Mesothelial cell of epicardium (in vitro differentiated cells): Measurements from ENCODE around the gene TP53TG5. TPM values are rescaled to one million over a fixed set of nuclear protein-coding genes. Genes with fewer than 3 reads are reported as not detected.

ENCODE experiments used
- DNase-seq, 2 experiments: peaks; one replicate each; pipeline ENCODE4 v3.0.0; 2021; ENCODE audit warnings: low spot score in 2 of 2; ENCODE audit not compliant: unreplicated experiment in 2 of 2
- H3K27ac Mint-ChIP-seq: 2 replicates; pipeline ENCODE4 v1.8.0; 2021; ENCODE audit warnings: mixed read lengths
- H3K27me3 Mint-ChIP-seq: 2 replicates; pipeline ENCODE4 v1.8.0; 2021; ENCODE audit warnings: low read depth, mixed read lengths
- H3K36me3 Mint-ChIP-seq: 2 replicates; pipeline ENCODE4 v1.8.0; 2021; ENCODE audit warnings: mixed read lengths
- H3K4me1 Mint-ChIP-seq: 2 replicates; pipeline ENCODE4 v1.8.0; 2021; ENCODE audit warnings: mixed read lengths
- H3K4me3 Mint-ChIP-seq: 2 replicates; pipeline ENCODE4 v1.8.0; 2021; ENCODE audit warnings: mild to moderate bottlenecking, moderate library complexity, mixed read lengths
- H3K9me3 Mint-ChIP-seq: 2 replicates; pipeline ENCODE4 v1.8.0; 2021; ENCODE audit warnings: mixed read lengths
- total RNA-seq: library from RNA; stranded (reverse); gene quantifications from 3 replicates; pipeline ENCODE4 v1.2.1, GENCODE V29; 2021
- TF ChIP-seq, protein P1 (sequence below): fragments of 200-600 bp; sonication (generic); IDR thresholded peaks from one replicate; pipeline ENCODE4 v1.5.0; 2021; ENCODE audit warnings: antibody characterized with exemption; ENCODE audit not compliant: unreplicated experiment

Gene TP53TG5
- total RNA-seq, 1 donor from 2014 or later, result not detected

- no peak overlapping the region for H3K4me3 Mint-ChIP-seq
- no peaks in the 10 kb centered on the region for H3K27me3 Mint-ChIP-seq
- peak overlapping the region; percentile 98 for H3K27ac Mint-ChIP-seq
These were observed 40.6 kb downstream of the TP53TG5 start for GRCh38 chr20:45337367-45338120.

GRCh38 chr20:45336530-45337366 lies 41.4 kb downstream of the TP53TG5 start:
- Mint-ChIP-seq H3K36me3 (peaks cover 5% of the 10 kb centered on the region), H3K27me3 (no peaks in the 10 kb centered on the region), H3K4me3 (no peak overlapping the region), H3K9me3 (no peaks in the 10 kb centered on the region), H3K4me1 (peaks cover 44% of the 10 kb centered on the region), H3K27ac (peak overlapping the region; percentile 98)
- DNase-seq, result no peak
- TF ChIP-seq, protein P1, sequence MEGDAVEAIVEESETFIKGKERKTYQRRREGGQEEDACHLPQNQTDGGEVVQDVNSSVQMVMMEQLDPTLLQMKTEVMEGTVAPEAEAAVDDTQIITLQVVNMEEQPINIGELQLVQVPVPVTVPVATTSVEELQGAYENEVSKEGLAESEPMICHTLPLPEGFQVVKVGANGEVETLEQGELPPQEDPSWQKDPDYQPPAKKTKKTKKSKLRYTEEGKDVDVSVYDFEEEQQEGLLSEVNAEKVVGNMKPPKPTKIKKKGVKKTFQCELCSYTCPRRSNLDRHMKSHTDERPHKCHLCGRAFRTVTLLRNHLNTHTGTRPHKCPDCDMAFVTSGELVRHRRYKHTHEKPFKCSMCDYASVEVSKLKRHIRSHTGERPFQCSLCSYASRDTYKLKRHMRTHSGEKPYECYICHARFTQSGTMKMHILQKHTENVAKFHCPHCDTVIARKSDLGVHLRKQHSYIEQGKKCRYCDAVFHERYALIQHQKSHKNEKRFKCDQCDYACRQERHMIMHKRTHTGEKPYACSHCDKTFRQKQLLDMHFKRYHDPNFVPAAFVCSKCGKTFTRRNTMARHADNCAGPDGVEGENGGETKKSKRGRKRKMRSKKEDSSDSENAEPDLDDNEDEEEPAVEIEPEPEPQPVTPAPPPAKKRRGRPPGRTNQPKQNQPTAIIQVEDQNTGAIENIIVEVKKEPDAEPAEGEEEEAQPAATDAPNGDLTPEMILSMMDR, result no peak

More at GRCh38 chr20:45337367-45338120, 40.6 kb downstream of the TP53TG5 start:
- TF ChIP-seq, protein P1, result no peak
- Mint-ChIP-seq H3K36me3 (peaks cover 5% of the 10 kb centered on the region), H3K4me1 (peaks cover 52% of the 10 kb centered on the region), H3K9me3 (no peaks in the 10 kb centered on the region)
- DNase-seq, result peak in 1 of 2 experiments; percentile 62

DNA sequence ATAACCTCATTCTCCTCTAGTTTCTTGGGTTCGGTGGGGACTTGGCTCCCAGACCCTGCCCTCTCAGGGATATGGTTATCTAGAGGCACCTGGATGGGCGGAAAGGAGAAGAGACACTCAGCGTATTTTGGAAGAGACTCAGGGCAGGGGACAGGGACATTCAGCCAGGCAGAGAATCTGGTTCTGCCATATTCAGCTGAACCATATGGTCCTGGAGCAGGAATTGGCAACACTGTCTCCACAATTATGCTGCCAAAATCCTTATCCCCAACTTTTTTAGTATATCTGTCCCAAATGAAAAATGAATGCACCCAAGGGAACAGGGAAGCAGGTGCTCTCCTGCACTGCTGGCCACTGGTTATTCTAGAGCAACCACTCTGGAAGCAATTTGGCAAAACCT lies 47.6 kb downstream of the TP53TG5 start:
- no peak for DNase-seq
- TF ChIP-seq, protein P1, result no peak
- Mint-ChIP-seq H3K4me1 (no peaks in the 10 kb centered on the region), H3K36me3 (peaks cover 14% of the 10 kb centered on the region), H3K27me3 (no peaks in the 10 kb centered on the region), H3K4me3 (no peak overlapping the region), H3K9me3 (no peaks in the 10 kb centered on the region), H3K27ac (no peak overlapping the region)

GRCh38 chr20:45329497-45330319 lies 48.4 kb downstream of the TP53TG5 start:
- H3K27me3 Mint-ChIP-seq, result no peaks in the 10 kb centered on the region
- no peak for DNase-seq
- peaks cover 13% of the 10 kb centered on the region for H3K36me3 Mint-ChIP-seq
- no peaks in the 10 kb centered on the region for H3K4me1 Mint-ChIP-seq
- no peak overlapping the region for H3K27ac Mint-ChIP-seq
- TF ChIP-seq, protein P1, result no peak
- no peak overlapping the region for H3K4me3 Mint-ChIP-seq
- H3K9me3 Mint-ChIP-seq, result no peaks in the 10 kb centered on the region

DNA sequence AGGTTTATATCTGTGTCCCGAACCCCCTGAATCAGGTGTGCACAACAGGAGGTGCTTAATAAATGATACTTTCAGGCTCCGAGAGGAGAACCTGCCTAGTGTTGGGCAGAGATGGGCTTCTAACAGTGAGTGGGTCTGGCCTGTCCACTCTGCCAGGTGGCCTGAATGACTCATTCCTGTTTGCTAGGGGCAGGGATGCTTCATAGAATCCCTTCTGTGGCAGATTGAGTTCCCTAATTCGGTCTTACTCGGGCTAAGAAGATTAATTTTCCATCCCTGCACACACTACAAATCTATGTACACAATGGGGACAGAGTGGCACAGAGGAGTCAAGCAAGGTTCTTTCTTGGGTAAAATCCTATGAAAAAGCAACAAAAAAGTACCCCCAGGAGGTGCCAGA lies 49.7 kb downstream of the TP53TG5 start:
- Mint-ChIP-seq H3K4me3 (no peak overlapping the region), H3K36me3 (peaks cover 13% of the 10 kb centered on the region), H3K4me1 (no peaks in the 10 kb centered on the region), H3K27me3 (no peaks in the 10 kb centered on the region), H3K27ac (no peak overlapping the region), H3K9me3 (no peaks in the 10 kb centered on the region)
- TF ChIP-seq, protein P1, result no peak
- DNase-seq, result no peak
